Measurements from ENCODE around the gene PUSL1. TPM values are rescaled to one million over a fixed set of nuclear protein-coding genes. Genes with fewer than 3 reads are reported as not detected.
A peak's percentile ranks its signal among the peaks of the same experiment; 100 is the strongest.

PUSL1 gene
- total and polyA plus RNA-seq, 2 of the 13 experiments (the other 11 are each of a cell fraction or from before 2014, with no cell fraction given), result 8.3 to 22.2 TPM

- TF ChIP-seq PCBP2 (optimal IDR thresholded peaks at IDR 0.05; ENCODE audit: low read depth, low read length, poor library complexity, severe bottlenecking) (no peak), ZNF136 (CRISPR knock-in tag; IDR thresholded peaks at IDR 0.05; ENCODE audit: low read depth) (no peak), ZNF629 (CRISPR knock-in tag; conservative IDR thresholded peaks at IDR 0.05) (no peak), RFXAP (CRISPR knock-in tag; IDR thresholded peaks at IDR 0.05; ENCODE audit: borderline replicate concordance) (no peak), SMAD9 (CRISPR knock-in tag; IDR thresholded peaks at IDR 0.05) (no peak), TBX2 (CRISPR knock-in tag; IDR thresholded peaks at IDR 0.05; ENCODE audit: borderline replicate concordance) (no peak), GABPB1 (CRISPR knock-in tag; IDR thresholded peaks at IDR 0.05) (peak; percentile 82), MTA3 (CRISPR knock-in tag; IDR thresholded peaks at IDR 0.05) (no peak), NFYC (CRISPR knock-in tag; IDR thresholded peaks at IDR 0.05) (no peak), TAF15 (IDR thresholded peaks at IDR 0.05; ENCODE audit: low read depth, low read length, poor library complexity, severe bottlenecking) (no peak), LCORL (IDR thresholded peaks at IDR 0.05) (no peak), LCORL (CRISPR knock-in tag; IDR thresholded peaks at IDR 0.05) (no peak), ZNF883 (CRISPR knock-in tag; IDR thresholded peaks at IDR 0.05; ENCODE audit: not compliant biosample characterization) (no peak), REXO4 (CRISPR knock-in tag; IDR thresholded peaks at IDR 0.05; ENCODE audit: borderline replicate concordance) (no peak), SOX6 (IDR thresholded peaks at IDR 0.05) (no peak), SOX6 (CRISPR knock-in tag; IDR thresholded peaks at IDR 0.05) (no peak), ZNF772 (CRISPR knock-in tag; IDR thresholded peaks at IDR 0.05) (no peak), ZNF331 (CRISPR knock-in tag; IDR thresholded peaks at IDR 0.05) (no peak), HMGA1 (CRISPR knock-in tag; conservative IDR thresholded peaks at IDR 0.05) (no peak), ZNF335 (CRISPR knock-in tag; IDR thresholded peaks at IDR 0.05) (no peak), ZNF704 (CRISPR knock-in tag; IDR thresholded peaks at IDR 0.05; ENCODE audit: borderline replicate concordance) (no peak)
- TF ChIP-seq, protein P1, sequence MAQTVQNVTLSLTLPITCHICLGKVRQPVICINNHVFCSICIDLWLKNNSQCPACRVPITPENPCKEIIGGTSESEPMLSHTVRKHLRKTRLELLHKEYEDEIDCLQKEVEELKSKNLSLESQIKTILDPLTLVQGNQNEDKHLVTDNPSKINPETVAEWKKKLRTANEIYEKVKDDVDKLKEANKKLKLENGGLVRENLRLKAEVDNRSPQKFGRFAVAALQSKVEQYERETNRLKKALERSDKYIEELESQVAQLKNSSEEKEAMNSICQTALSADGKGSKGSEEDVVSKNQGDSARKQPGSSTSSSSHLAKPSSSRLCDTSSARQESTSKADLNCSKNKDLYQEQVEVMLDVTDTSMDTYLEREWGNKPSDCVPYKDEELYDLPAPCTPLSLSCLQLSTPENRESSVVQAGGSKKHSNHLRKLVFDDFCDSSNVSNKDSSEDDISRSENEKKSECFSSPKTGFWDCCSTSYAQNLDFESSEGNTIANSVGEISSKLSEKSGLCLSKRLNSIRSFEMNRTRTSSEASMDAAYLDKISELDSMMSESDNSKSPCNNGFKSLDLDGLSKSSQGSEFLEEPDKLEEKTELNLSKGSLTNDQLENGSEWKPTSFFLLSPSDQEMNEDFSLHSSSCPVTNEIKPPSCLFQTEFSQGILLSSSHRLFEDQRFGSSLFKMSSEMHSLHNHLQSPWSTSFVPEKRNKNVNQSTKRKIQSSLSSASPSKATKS (CRISPR knock-in tag; IDR thresholded peaks at IDR 0.05), result no peak
- TF ChIP-seq, protein P2, sequence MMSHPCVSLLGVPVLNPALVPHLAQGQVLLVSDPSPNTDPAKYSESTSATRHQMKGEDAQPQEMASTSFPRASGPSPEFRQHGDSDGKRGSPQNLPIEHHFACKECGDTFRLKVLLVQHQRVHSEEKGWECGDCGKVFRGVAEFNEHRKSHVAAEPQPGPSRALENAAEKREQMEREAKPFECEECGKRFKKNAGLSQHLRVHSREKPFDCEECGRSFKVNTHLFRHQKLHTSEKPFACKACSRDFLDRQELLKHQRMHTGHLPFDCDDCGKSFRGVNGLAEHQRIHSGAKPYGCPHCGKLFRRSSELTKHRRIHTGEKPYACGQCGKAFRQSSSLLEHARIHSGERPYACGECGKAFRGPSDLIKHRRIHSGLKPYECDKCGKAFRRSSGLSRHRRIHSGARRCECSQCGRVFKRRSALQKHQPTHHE (CRISPR knock-in tag; IDR thresholded peaks at IDR 0.05; ENCODE audit: borderline replicate concordance), result 0 out of 2 replicates have a peak, but pooled peaks have one; percentile 5
Measured at GRCh38 chr1:1304331-1305299, 3.8 kb upstream of the PUSL1 start (continued).

Measured in HepG2 (cell line).